ENCODE data around the gene ZNF740. TPM values are rescaled to one million over a fixed set of nuclear protein-coding genes. Genes with fewer than 3 reads are reported as not detected.

ZNF740 gene
- total and polyA plus RNA-seq, 2 of the 4 experiments (the other 2 are of a cell fraction) = 13.1 to 14.0 TPM

- ATAC-seq (ENCODE audit: low read depth) = no peak
- H3K4me3 ChIP-seq (ENCODE audit: insufficient read depth, low read depth, low read length) = no peak overlapping the region
- BruUV-seq (replicated peaks) = no TSS peak
Measured at GRCh38 chr12:53208435-53208834, 27.9 kb downstream of the ZNF740 start.

More at GRCh38 chr12:53208435-53208834, 27.9 kb downstream of the ZNF740 start:
- Histone ChIP-seq H3K4me2 (ENCODE audit: low read depth, low read length) (no peak overlapping the region), H2BK20ac (ENCODE audit: low read depth, low read length) (no peak overlapping the region), H3K27ac (ENCODE audit: insufficient read depth, low read length) (no peak overlapping the region), H2AK9ac (replicated peaks; ENCODE audit: low read depth, low read length, poor library complexity) (no peak overlapping the region), H3K4me1 (ENCODE audit: control insufficient read depth, insufficient read depth, low read length) (peaks cover 9% of the 10 kb centered on the region), H4K91ac (ENCODE audit: insufficient read depth, low read depth, low read length) (no peak overlapping the region), H2AFZ (replicated peaks; ENCODE audit: low read length, poor library complexity) (no peak overlapping the region), H2BK15ac (ENCODE audit: low read depth, low read length) (no peak overlapping the region), H3K14ac (replicated peaks; ENCODE audit: low read depth, low read length) (no peak overlapping the region), H2BK5ac (ENCODE audit: low read depth, low read length, poor library complexity, severe bottlenecking) (no peak overlapping the region), H3K36me3 (ENCODE audit: control insufficient read depth, insufficient read depth, low read length) (peaks cover 31% of the 10 kb centered on the region), H3K56ac (ENCODE audit: extremely low read depth, insufficient read depth, low read length) (no peak overlapping the region), H3K27me3 (ENCODE audit: control insufficient read depth, insufficient read depth, low read length) (no peaks in the 10 kb centered on the region), H3K4ac (ENCODE audit: low read depth, low read length) (no peak overlapping the region), H4K20me1 (ENCODE audit: insufficient read depth, low read length) (no peaks in the 10 kb centered on the region), H4K5ac (ENCODE audit: low read depth, low read length) (no peak overlapping the region), H2BK120ac (ENCODE audit: low read depth, low read length) (no peak overlapping the region), H3K18ac (ENCODE audit: low read depth, low read length) (no peak overlapping the region), H4K8ac (ENCODE audit: low read depth in 2 of 2, low read length in 2 of 2) (no peak overlapping the region), H3K23ac (ENCODE audit: low read depth, low read length) (no peak overlapping the region), H3K9me1 (ENCODE audit: insufficient read depth, low read length) (peaks cover 20% of the 10 kb centered on the region), H3K9me3 (ENCODE audit: control insufficient read depth, insufficient read depth, low read length) (no peaks in the 10 kb centered on the region), H2AK5ac (ENCODE audit: low read depth, low read length) (0 out of 2 replicates have a peak overlapping the region, but pooled peaks have one; percentile 53), H3K9ac (ENCODE audit: low read depth, low read length) (no peak overlapping the region), H3K79me1 (ENCODE audit: low read depth in 1 of 2, low read length in 2 of 2) (peaks cover under 1 to 3% of the 10 kb centered on the region in 2 experiments; a peak in 2 of 4 replicates)
- CTCF ChIA-PET = no interaction called here
- dilution Hi-C loops (cut with HindIII; ENCODE audit: low sequenced_read_pairs, unreplicated experiment) = no loop called here
- intact Hi-C loops (cut with micrococcal nuclease) = no loop called here
- no CpG with 5 or more reads among the region's 2 CpGs for WGBS, 2 experiments (ENCODE audit: extremely low coverage in 2 of 2, insufficient read length in 1 of 2)
- DNase-seq = no peak
- TF ChIP-seq, protein P1, sequence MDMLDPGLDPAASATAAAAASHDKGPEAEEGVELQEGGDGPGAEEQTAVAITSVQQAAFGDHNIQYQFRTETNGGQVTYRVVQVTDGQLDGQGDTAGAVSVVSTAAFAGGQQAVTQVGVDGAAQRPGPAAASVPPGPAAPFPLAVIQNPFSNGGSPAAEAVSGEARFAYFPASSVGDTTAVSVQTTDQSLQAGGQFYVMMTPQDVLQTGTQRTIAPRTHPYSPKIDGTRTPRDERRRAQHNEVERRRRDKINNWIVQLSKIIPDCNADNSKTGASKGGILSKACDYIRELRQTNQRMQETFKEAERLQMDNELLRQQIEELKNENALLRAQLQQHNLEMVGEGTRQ (IDR thresholded peaks at IDR 0.05; ENCODE audit: low read depth, low read length) = no peak
- TF ChIP-seq MAFK (IDR thresholded peaks at IDR 0.05; ENCODE audit: low read depth, low read length) (no peak), FOS (IDR thresholded peaks at IDR 0.05; ENCODE audit: low read depth, low read length) (no peak), POLR2A (IDR thresholded peaks at IDR 0.05; ENCODE audit: low read depth, low read length) (no peak), NFE2L2 (IDR thresholded peaks at IDR 0.05; ENCODE audit: low read depth, low read length) (no peak), CEBPB (IDR thresholded peaks at IDR 0.05; ENCODE audit: low read depth, low read length) (no peak), BHLHE40 (IDR thresholded peaks at IDR 0.05; ENCODE audit: low read depth, low read length) (no peak), MXI1 (IDR thresholded peaks at IDR 0.05; ENCODE audit: borderline replicate concordance, low read depth, low read length) (no peak), CHD1 (IDR thresholded peaks at IDR 0.05; ENCODE audit: low read depth, low read length) (no peak), MAZ (IDR thresholded peaks at IDR 0.05; ENCODE audit: borderline replicate concordance, low read depth, low read length) (no peak), RFX5 (IDR thresholded peaks at IDR 0.05; ENCODE audit: low read depth, low read length) (no peak), RCOR1 (IDR thresholded peaks at IDR 0.05; ENCODE audit: insufficient replicate concordance, low read length) (no peak), RAD21 (IDR thresholded peaks at IDR 0.05; ENCODE audit: low read length) (no peak), SMC3 (IDR thresholded peaks at IDR 0.05; ENCODE audit: low read depth, low read length) (no peak)
- TF ChIP-seq, protein P2, sequence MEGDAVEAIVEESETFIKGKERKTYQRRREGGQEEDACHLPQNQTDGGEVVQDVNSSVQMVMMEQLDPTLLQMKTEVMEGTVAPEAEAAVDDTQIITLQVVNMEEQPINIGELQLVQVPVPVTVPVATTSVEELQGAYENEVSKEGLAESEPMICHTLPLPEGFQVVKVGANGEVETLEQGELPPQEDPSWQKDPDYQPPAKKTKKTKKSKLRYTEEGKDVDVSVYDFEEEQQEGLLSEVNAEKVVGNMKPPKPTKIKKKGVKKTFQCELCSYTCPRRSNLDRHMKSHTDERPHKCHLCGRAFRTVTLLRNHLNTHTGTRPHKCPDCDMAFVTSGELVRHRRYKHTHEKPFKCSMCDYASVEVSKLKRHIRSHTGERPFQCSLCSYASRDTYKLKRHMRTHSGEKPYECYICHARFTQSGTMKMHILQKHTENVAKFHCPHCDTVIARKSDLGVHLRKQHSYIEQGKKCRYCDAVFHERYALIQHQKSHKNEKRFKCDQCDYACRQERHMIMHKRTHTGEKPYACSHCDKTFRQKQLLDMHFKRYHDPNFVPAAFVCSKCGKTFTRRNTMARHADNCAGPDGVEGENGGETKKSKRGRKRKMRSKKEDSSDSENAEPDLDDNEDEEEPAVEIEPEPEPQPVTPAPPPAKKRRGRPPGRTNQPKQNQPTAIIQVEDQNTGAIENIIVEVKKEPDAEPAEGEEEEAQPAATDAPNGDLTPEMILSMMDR (conservative IDR thresholded peaks at IDR 0.05; ENCODE audit: low read depth, low read length) = no peak
- TF ChIP-seq, protein P3, sequence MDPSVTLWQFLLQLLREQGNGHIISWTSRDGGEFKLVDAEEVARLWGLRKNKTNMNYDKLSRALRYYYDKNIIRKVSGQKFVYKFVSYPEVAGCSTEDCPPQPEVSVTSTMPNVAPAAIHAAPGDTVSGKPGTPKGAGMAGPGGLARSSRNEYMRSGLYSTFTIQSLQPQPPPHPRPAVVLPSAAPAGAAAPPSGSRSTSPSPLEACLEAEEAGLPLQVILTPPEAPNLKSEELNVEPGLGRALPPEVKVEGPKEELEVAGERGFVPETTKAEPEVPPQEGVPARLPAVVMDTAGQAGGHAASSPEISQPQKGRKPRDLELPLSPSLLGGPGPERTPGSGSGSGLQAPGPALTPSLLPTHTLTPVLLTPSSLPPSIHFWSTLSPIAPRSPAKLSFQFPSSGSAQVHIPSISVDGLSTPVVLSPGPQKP (IDR thresholded peaks at IDR 0.05; ENCODE audit: borderline replicate concordance, low read depth, low read length) = no peak
- POLR2A ChIA-PET (ENCODE audit: unreplicated experiment) = no interaction called here
- in situ Hi-C loops (cut with MboI; ENCODE audit: low sequenced_read_pairs) = no loop called here
